Left lung (tissue), 14 donors: Measurements from ENCODE around the gene GGT1. TPM values are rescaled to one million over a fixed set of nuclear protein-coding genes. Genes with fewer than 3 reads are reported as not detected.
A peak's percentile ranks its signal among the peaks of the same experiment; 100 is the strongest.
"Not testable (repeated sequence)": the region's sequence is repeated elsewhere in the genome, so short reads cannot be mapped to it uniquely, and the experiment has no call there.

ENCODE experiments used
- ATAC-seq: fragments of 200-7000 bp; cut with Tn5 transposase; one replicate; pipeline ENCODE4 v1.9.1; 2020; ENCODE audit warnings: moderate library complexity
- DNase-seq, 4 donors: peaks; one replicate each; pipeline ENCODE4 v3.0.0-alpha.2; 2013 to 2020
- H3K27ac ChIP-seq, 2 donors: fragments of 200-600 bp; sonication (generic) in 1 of 2; one replicate each; pipeline versions ENCODE4 v1.5.0 to v1.8.0; 2020 to 2021
- H3K27me3 ChIP-seq, 2 donors: fragments of 200-600 bp; sonication (generic) in 1 of 2; one replicate each; pipeline versions ENCODE4 v1.5.0 to v1.8.0; 2020 to 2021
- H3K36me3 ChIP-seq, 2 donors: fragments of 200-600 bp; sonication (generic) in 1 of 2; one replicate each; pipeline versions ENCODE4 v1.5.0 to v1.8.0; 2020 to 2021
- H3K4me1 ChIP-seq, 2 donors: fragments of 200-600 bp; one replicate each; pipeline ENCODE4 v1.8.0; 2021
- H3K4me3 ChIP-seq, 2 donors: fragments of 200-600 bp; sonication (generic) in 1 of 2; one replicate each; pipeline versions ENCODE4 v1.5.0 to v1.8.0; 2020 to 2021; ENCODE audit warnings: mild to moderate bottlenecking in 1 of 2
- H3K9me3 ChIP-seq, 2 donors: fragments of 200-600 bp; sonication (generic) in 1 of 2; one replicate each; pipeline versions ENCODE4 v1.5.0 to v1.8.0; 2020 to 2021
- intact Hi-C, 2 donors: fragments of 100-400 bp; cut with DNase I; formaldehyde crosslinking; loops; one replicate each; pipeline versions ENCODE4 v1.11.2 to v1.14.2; 2022
- long read RNA-seq, 12 donors: library from polyadenylated mRNA in 2 of 12; unstranded in 2 of 12; transcript quantifications; one replicate each; pipeline ENCODE4 v2.0.0 and lab custom pipeline, GENCODE V29; 2019 to 2026
- polyA plus RNA-seq, 6 donors: library from polyadenylated mRNA; unstranded; fragments of 120-200 nt; gene quantifications; one replicate each; pipeline ENCODE4 v1.2.1, GENCODE V29; 2013; ENCODE audit not compliant: insufficient read length in 6 of 6
- total RNA-seq, 2 donors: library from RNA; stranded (reverse); fragmentation: NEBNext Ultra II Directional; extraction: Animal tissue kit (Norgen Biotek cat#: 25700); gene quantifications; one replicate each; pipeline ENCODE4 v1.2.1, GENCODE V29; 2021
- TF ChIP-seq, protein P1 (sequence below), 2 donors: fragments of 200-600 bp; sonication (generic) in 1 of 2; IDR thresholded peaks; one replicate each; pipeline versions ENCODE4 v1.5.0 to v1.8.0; 2021; ENCODE audit warnings: antibody characterized with exemption in 2 of 2
- donor health status: DM: no; HTN: yes; CAD: no.
- donor health status: DM: no; HTN: no; CAD: no.

Gene GGT1
- total RNA-seq (10 to 100 TPM; 42.5 to 96.4 TPM), polyA plus RNA-seq (10 to 100 TPM in 5 of 6 donors, 1 to 10 TPM in 1; 9.1 to 18.8 (median 12.3) TPM)
- long read RNA-seq, donor 1, partial matches to known transcripts = 17 of 32 reads
- long read RNA-seq, donor 1, other reads (novel, unspliced or antisense) = 14 of 32 reads
- long read RNA-seq, donor 2 = 0 reads
- long read RNA-seq, donor 3 = 0 reads
- long read RNA-seq, donor 4, transcript GGT1-207 (6 exons, 853 nt) = minor isoform, 7 of 68 reads
- long read RNA-seq, donor 4, transcript GGT1-204 (6 exons, 968 nt) = minor isoform, 5 of 68 reads
- long read RNA-seq, donor 4, transcript GGT1-205 (5 exons, 1,033 nt) = major isoform, 18 of 68 reads
- long read RNA-seq, donor 4, partial matches to known transcripts = 5 of 68 reads
- long read RNA-seq, donor 4, other reads (novel, unspliced or antisense) = 31 of 68 reads
- long read RNA-seq, donor 5, partial matches to known transcripts = 0 of 3 reads
- long read RNA-seq, donor 5, other reads (novel, unspliced or antisense) = 0 of 3 reads
- long read RNA-seq, donor 6, partial matches to known transcripts = 16 of 16 reads
- long read RNA-seq, donor 6, other reads (novel, unspliced or antisense) = 0 of 16 reads
- long read RNA-seq, donor 7 = 0 reads
- long read RNA-seq, donor 8 = 0 reads
- long read RNA-seq, donor 9 = 0 reads
- long read RNA-seq, donor 10, partial matches to known transcripts = 3 of 35 reads
- long read RNA-seq, donor 10, other reads (novel, unspliced or antisense) = 25 of 35 reads
- long read RNA-seq, donor 11, partial matches to known transcripts = 32 of 32 reads
- long read RNA-seq, donor 11, other reads (novel, unspliced or antisense) = 0 of 32 reads
- long read RNA-seq, donor 12 = 0 reads

DNA sequence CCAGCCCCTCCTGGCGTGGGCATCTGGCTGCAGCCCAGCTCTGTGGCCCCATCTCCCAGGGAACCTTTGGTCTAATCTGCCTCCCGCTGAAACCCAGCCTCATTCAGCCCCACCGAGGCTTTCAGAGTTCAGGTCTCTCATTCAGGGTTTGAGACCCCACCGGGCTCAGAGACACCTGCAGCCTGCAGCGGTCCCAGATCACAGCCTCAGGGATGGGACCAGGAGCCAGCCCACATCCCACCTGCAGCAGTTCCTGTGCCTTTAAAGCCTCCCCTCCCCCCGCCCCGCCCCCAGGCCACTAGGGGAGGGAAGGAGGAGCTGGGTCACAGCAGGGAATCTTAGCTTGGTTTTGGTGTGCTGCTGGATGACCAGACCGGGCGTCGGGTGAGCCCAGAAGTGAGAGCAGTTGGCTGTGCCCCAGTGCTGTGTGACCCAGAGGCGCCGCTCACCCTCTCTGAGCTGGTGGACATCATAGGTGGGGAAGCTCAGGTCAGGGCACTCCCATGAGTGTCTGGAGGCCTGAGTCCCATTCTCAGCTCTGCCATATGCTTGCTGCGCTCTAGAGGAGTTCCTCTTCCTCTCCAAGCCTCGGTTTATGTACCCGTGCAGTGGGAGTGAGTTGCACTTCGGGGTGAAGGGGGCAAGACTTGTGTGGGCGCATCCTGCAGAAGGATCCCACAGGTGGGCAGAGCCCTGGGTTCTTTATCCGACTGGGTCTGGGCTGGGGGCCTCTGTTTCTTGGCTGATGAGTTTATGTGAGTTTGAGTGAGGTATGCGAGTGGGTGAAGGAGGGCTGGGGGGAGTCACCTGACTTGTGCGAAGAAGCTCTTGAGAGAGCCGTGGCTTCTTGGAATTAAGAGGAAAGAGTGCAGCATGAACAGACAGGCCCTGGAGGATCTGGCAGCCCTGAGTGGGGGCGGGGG lies at the start of gene GGT1:
TSS of gene GGT1 (plus strand) at position 347 of the 923 bp plus-strand sequence. CDS start 7,889 bp downstream, outside the sequence.
- H3K9me3 ChIP-seq, H3K36me3 ChIP-seq, H3K27me3 ChIP-seq, intact Hi-C loops: not testable (repeated sequence)
- DNase-seq (peak in 1 of 4 donors; percentile 43), ATAC-seq (peak; percentile 35)
- peak within 1 kb of the TSS; percentile 26 to 79 for H3K27ac ChIP-seq
- peaks cover 7 to 46% of the 10 kb centered on the region in 2 donors for H3K4me1 ChIP-seq
- H3K4me3 ChIP-seq = peak within 1 kb of the TSS; percentile 7 to 37

- Histone ChIP-seq H3K27me3 (no peaks in the 10 kb centered on the region), H3K9me3 (no peaks in the 10 kb centered on the region), H3K27ac (peak overlapping the region; percentile 92 to 99), H3K4me3 (peak overlapping the region; percentile 95 to 100), H3K36me3 (peaks cover 0 to 22% of the 10 kb centered on the region in 2 donors), H3K4me1 (peaks cover 21 to 65% of the 10 kb centered on the region in 2 donors)
- intact Hi-C loops = no loop called here
- DNase-seq (no peak), ATAC-seq (no peak)
- TF ChIP-seq, protein P1, sequence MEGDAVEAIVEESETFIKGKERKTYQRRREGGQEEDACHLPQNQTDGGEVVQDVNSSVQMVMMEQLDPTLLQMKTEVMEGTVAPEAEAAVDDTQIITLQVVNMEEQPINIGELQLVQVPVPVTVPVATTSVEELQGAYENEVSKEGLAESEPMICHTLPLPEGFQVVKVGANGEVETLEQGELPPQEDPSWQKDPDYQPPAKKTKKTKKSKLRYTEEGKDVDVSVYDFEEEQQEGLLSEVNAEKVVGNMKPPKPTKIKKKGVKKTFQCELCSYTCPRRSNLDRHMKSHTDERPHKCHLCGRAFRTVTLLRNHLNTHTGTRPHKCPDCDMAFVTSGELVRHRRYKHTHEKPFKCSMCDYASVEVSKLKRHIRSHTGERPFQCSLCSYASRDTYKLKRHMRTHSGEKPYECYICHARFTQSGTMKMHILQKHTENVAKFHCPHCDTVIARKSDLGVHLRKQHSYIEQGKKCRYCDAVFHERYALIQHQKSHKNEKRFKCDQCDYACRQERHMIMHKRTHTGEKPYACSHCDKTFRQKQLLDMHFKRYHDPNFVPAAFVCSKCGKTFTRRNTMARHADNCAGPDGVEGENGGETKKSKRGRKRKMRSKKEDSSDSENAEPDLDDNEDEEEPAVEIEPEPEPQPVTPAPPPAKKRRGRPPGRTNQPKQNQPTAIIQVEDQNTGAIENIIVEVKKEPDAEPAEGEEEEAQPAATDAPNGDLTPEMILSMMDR (IDR thresholded peaks at IDR 0.05) = no peak
These were observed 49.2 kb upstream of the GGT1 start for GRCh38 chr22:24553597-24554312.

DNA sequence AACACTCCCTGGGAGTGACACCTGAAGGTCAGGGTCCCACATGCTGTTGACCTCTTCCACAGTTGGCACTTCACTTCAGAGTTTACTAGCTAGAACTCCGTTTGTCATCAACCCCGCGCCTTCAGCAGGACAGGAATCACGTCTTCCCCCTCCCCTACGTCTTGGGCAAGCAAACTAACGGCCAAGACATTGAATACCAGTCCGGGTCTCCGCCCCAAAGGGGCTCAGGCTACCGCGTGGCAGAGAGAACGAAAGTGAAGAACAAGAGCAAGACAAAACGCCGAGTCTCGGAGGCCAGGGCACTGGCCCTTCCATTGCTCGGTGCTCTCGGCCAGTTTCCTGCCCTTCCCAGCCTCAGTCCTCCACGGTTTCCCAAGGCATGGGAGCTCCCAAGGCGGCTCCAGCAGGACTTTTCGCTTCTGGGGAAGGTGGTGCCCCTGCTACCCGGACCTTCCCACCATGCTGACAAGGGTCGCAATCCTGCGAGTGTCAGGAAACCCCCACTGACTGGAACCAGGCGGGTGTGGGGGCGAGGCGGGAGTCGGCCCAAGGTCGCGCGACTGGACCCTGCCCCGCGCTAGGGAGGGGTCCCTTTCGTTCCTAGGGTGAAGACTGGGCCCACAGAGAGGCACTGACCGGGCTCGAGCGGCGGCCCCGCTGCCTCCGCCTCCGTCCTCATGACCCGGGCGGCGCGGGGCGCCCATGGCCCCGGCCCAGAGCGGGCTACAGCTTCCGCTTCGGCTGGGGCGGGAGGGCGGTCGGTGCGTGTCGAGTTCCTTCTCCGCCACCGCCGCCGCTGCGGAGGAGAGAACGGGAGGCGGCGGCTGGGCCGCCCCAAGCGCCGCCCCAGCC lies 48.5 kb upstream of the GGT1 start, which contains the start of gene GUCD1:
TSS of gene GUCD1 (minus strand) at position 826 of the 852 bp plus-strand sequence. CDS start at position 679, 147 bp downstream.
- ATAC-seq (no peak), DNase-seq (peak in 2 of 4 donors; percentile 29 to 51)
- Histone ChIP-seq H3K27ac (peak within 1 kb of the TSS; percentile 98 to 99), H3K4me3 (peak within 1 kb of the TSS; percentile 95 to 100), H3K27me3 (no peaks in the 10 kb centered on the region), H3K36me3 (peaks cover 0 to 23% of the 10 kb centered on the region in 2 donors), H3K9me3 (no peaks in the 10 kb centered on the region), H3K4me1 (peaks cover 21 to 73% of the 10 kb centered on the region in 2 donors)
- intact Hi-C loops = no loop called here
- TF ChIP-seq, protein P1 (IDR thresholded peaks at IDR 0.05) = no peak

- no peaks in the 10 kb centered on the region for H3K27me3 ChIP-seq
- H3K9me3 ChIP-seq = no peaks in the 10 kb centered on the region
- DNase-seq = peak; percentile 99 to 100 (median 100)
- peaks cover 21 to 69% of the 10 kb centered on the region in 2 donors for H3K4me1 ChIP-seq
- intact Hi-C loops = no loop called here
- ATAC-seq = peak; percentile 91
- TF ChIP-seq, protein P1 (IDR thresholded peaks at IDR 0.05) = peak in 1 of 2 donors; percentile 26
- peak within 1 kb of the TSS; percentile 98 to 99 for H3K27ac ChIP-seq
- H3K4me3 ChIP-seq = peak within 1 kb of the TSS; percentile 95 to 100
- H3K36me3 ChIP-seq = peaks cover 0 to 28% of the 10 kb centered on the region in 2 donors
These were observed 47.6 kb upstream of the GGT1 start, which contains the start of gene SNRPD3 for GRCh38 chr22:24555165-24556039. Gene SNRPD3 (plus strand): TSS chr22:24555999. CDS start chr22:24557675, 1,676 bp downstream.
